C1 segment of cervical spinal cord (tissue), 14 donors: ENCODE results near the gene GLRA1.
"Not testable (repeated sequence)": the region's sequence is repeated elsewhere in the genome, so short reads cannot be mapped to it uniquely, and the experiment has no call there.

Experiments
- DNase-seq, 14 donors: peaks; one replicate each; lab custom pipeline; 2025; lab: John Stamatoyannopoulos, UW

GLRA1 gene

GRCh38 chr5:151820271-151820670, 104.4 kb downstream of the GLRA1 start:
- DNase-seq, result no peak

- DNase-seq, result no peak
These were observed 104.8 kb downstream of the GLRA1 start for GRCh38 chr5:151819830-151820229.

GRCh38 chr5:151815051-151815450, 109.6 kb downstream of the GLRA1 start:
- DNase-seq, result no peak

- no peak for DNase-seq
These were observed 111.8 kb downstream of the GLRA1 start for GRCh38 chr5:151812757-151813309.

- peak in 2 of 14 donors; percentile 3 to 9 for DNase-seq
These were observed 112.9 kb downstream of the GLRA1 start for GRCh38 chr5:151811593-151812321.

GRCh38 chr5:151810897-151811296, 113.8 kb downstream of the GLRA1 start:
- DNase-seq, result no peak

GRCh38 chr5:151810449-151810848, 114.2 kb downstream of the GLRA1 start:
- DNase-seq, result no peak

- DNase-seq, result no peak
These were observed 116.0 kb downstream of the GLRA1 start for GRCh38 chr5:151808451-151809169.

GRCh38 chr5:151805414-151806223, 119.0 kb downstream of the GLRA1 start:
- DNase-seq, result no peak

GRCh38 chr5:151800532-151800931, 124.1 kb downstream of the GLRA1 start:
- no peak for DNase-seq

GRCh38 chr5:151799407-151799806, 125.2 kb downstream of the GLRA1 start:
- no peak for DNase-seq

GRCh38 chr5:151798674-151799073, 126.0 kb downstream of the GLRA1 start:
- DNase-seq, result no peak

- no peak for DNase-seq
These were observed 129.2 kb downstream of the GLRA1 start for GRCh38 chr5:151795426-151795825.

GRCh38 chr5:151793358-151793757, 131.3 kb downstream of the GLRA1 start:
- DNase-seq, result no peak

- DNase-seq, result no peak
These were observed 136.8 kb downstream of the GLRA1 start for GRCh38 chr5:151787817-151788216.

GRCh38 chr5:151786468-151786867, 138.2 kb downstream of the GLRA1 start:
- no peak for DNase-seq

GRCh38 chr5:151784141-151784540, 140.5 kb downstream of the GLRA1 start:
- DNase-seq, result no peak

- DNase-seq, result not testable (repeated sequence)
These were observed 141.0 kb downstream of the GLRA1 start for GRCh38 chr5:151783664-151784063.

- no peak for DNase-seq
These were observed 143.4 kb downstream of the GLRA1 start for GRCh38 chr5:151781201-151781600.

GRCh38 chr5:151780348-151780747, 144.3 kb downstream of the GLRA1 start:
- no peak for DNase-seq

- peak in 1 of 14 donors; percentile 40 for DNase-seq
These were observed 145.0 kb downstream of the GLRA1 start for GRCh38 chr5:151779531-151780125.
